Stimulated activated CD8-positive, alpha-beta memory T cell treated with anti-CD3 and anti-CD28 coated beads, Interleukin-12 subunit alpha, Interleukin-12 subunit beta, amount 100 ng/mL, for 4 hours (primary cell): ENCODE measurements around the gene P4HTM.

Experiments
- DNase-seq: peaks from one replicate; pipeline ENCODE4 v3.0.0-alpha.2; 2020; ENCODE audit warnings: low read depth

P4HTM gene

DNA sequence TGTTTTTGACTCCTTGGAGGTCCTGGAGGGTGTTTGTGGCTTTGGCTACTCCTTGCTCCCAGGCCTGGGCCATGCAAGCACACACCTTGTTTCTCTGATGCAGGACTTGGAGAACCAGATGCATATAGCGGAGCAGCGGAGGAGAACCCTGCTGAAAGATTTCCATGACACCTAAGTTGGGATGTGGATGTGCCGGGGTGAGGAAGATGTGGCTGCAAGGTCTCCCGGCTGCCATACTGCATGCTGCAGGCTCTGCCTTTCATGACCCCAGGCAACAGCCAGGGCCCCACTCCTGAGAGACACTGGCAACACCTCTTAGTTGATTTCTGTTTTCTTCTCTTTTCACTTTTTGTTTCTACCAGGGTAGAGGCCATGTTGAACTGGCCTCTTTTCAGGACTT lies 6.9 kb upstream of the P4HTM start:
- no peak for DNase-seq

DNA sequence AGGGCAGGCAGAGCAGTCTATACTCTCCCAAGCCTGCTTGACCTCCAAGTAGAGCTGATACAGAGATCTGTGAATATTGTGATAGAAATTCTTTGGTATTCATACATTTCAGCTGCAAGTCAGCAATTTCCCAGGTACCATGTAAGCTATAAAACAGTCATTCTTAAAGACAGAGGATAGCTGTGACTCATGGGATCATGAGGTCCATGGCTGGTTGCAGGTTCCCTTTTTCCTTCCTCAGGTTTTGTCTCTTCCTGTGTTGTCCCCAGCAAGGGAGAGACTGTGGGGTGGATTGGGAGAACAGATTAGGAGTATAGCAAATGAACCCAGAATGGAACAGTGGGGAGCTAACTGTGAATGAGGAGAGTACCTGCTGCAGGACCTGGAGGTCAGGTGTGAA lies 5.4 kb upstream of the P4HTM start:
- DNase-seq, result no peak

DNA sequence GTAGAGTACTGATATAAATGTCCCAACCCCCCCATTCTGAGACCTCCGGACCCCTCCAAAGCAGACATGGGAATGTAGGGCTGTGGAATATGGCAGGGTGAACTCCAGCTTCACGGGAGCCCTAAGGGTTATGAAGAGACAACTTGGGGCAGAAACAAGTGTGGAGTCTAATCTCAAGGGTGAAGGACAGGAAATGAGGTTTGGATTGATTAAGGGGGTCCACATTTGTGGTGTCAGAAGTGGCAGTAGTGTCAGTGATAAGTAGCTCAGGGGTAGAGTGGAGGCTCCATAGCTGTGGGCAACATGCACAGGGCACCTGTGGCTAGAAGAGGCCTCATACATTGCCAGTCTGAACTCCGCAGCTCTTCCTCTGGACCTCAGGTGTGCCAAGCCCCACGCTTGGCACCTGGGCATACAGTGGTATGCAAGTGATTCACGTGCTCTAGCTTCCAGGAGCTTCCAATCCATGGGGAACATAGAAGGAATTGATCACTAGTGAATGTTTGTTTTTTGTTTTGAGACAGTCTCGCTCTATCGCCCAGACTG lies 4.1 kb upstream of the P4HTM start:
- DNase-seq, result no peak

DNA sequence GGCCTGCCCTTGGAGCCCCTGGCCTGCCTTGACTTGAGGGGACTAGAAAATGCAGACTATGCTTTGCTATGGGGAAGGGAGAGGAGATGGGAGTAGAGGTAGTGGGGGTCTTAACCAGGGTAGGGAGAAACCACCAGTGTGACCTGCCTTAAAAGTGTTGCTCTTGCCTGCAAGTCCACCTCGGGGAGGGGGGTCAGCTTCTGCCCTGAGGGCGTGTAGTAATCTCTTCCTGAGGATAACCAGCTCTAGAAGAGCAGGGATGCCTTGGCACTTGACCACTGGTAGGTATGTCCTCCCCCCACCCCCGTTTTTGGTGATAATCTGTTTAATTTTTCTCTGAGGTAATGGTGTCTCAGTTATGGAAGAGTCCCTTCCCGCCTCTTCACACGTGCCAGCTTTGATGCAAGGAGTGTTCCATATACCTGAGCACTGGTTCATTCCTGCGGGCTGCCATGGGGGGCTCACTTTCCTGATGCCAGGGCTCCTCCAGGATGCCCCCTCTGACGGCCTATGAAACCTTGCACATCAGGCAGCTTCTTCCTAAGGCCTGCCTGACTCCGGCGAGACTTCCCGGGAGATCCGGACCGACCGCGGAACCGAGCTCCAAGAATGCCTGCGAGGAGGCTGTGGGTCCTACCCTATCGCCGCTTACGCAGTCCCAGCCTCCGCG lies 780 bp upstream of the P4HTM start:
- DNase-seq, result no peak

DNA sequence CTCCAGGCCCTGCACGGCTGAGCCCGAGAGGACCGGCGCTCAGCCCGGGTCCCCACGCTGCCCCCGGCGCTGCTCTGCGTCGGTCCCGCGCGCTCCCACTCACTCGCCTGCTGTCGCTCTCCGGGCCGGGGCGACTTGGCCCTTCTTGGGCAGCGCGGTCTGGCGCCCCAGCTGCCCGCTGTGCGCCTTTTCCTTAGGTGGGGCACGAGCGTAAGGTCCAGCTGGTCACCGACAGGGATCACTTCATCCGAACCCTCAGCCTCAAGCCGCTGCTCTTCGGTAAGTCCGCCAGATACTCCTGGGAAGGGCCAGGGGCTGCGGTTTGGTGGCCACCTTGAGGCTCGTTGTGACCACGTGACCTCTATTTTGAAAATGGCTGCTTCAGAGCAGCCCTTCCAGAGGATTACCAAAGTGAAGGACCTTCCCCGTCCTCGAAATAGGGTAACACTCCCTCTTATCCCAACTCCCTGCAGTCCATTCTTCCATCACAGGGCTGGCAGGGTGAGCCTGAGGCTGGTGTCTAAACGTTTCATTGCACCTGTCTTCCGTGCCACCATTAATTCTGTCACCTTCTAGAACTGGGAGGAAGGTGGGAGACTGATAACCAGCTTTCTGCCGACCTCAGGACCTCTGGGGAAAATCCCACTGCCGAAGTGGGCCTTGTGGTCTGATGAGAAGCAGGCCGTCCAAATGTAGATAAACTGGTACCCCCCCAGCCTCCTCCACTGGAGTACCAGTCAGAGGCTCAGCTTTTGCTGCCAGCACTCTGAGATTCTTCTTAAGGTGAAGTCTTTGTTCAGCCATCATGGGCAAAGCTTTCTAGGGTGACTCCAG lies 812 bp downstream of the P4HTM start:
- peak; percentile 15 for DNase-seq

DNA sequence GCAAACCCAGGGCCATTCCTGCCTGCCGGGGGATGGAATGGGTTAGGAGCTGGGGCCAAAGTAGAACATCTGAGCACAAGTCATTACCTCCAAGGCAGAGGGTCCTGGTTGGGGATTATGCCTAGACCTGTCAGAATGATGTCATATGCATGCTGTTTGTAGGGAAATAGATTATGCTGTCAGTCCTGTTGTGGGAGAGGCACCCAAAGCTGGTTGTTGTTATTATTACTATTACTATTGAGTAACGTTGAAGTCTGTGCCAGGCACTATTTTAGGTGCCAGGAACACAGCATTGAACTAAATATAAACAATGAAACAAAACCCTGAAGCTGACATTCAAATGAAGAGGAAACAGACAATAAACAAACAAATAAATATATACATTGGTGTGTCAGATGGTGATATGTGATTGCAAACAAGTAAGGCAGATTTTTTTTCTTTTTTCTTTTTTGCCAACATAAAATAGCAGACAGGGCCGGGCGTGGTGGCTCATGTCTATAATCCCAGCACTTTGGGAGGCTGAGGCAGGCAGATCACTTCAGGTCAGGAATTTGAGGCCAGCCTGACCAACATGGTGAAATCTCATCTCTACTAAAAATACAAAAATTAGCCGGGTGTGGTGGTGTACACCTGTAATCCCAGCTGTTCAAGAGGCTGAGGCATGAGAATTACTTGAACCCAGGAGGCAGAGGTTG lies 2.0 kb downstream of the P4HTM start:
- DNase-seq, result no peak

DNA sequence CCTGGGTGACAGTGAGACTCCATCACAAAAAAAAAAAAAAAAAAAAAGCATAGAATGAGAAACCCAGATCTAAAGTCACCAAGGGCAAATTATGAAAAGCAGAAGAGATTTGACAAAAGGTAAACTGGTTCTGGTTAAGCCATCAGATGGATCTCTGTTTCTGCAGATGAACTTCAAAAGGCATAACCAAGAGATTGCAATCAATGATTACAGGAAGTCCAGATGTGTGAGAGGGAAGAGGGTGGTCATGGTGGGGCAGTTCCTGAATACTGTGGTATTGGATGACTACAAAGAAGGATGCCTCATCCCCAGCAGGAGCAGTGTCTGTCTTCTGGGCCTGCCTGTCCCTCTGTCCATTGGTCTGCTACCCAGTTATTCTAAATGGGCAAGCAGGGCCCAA lies 3.8 kb downstream of the P4HTM start:
- no peak for DNase-seq

DNA sequence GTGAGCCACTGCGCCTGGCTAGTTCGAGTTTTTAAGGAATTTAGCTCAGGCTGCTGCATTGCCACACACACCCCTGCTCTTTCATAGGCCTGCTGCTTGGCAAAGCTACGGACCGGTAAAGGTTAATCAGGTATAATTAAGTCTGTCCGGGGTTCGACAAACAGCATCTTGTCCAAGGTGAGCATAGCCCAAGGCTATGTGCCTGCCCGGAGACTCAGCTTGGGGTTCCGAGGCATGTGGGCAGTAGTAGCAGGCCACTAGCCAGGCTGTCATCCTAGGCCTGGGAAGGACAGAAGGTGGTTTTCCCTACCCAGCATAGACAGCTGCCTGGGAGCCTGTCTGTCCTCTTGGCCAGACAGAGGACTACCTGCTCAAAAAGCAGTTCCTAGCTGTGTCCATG lies 6.6 kb downstream of the P4HTM start:
- DNase-seq, result no peak

DNA sequence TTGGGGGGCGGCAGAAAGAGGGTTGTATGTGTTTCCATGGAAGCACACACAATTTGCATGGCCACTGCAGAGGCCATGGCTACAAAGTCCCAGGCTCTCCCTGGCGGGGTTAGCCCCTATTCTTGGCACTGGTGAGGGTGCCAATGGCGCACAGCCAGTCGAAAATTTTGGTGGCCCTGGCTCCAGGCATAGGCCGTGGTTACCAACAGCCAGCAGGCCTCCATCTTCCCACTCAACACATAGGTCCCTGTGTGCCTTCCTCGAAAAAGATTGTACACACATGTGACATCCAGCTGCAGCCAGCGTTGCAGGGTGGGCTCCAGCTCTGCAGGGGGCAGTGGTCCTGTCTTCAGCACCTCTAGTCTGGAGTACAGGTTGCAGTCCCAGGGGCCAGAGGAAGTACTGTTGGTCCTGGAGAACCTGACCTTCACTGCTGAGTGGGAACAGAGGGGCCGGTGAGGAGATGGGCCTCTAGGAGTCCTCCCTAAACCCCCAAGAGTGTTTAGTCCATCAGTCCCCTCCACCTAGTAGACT lies 7.1 kb downstream of the P4HTM start:
- DNase-seq, result no peak

DNA sequence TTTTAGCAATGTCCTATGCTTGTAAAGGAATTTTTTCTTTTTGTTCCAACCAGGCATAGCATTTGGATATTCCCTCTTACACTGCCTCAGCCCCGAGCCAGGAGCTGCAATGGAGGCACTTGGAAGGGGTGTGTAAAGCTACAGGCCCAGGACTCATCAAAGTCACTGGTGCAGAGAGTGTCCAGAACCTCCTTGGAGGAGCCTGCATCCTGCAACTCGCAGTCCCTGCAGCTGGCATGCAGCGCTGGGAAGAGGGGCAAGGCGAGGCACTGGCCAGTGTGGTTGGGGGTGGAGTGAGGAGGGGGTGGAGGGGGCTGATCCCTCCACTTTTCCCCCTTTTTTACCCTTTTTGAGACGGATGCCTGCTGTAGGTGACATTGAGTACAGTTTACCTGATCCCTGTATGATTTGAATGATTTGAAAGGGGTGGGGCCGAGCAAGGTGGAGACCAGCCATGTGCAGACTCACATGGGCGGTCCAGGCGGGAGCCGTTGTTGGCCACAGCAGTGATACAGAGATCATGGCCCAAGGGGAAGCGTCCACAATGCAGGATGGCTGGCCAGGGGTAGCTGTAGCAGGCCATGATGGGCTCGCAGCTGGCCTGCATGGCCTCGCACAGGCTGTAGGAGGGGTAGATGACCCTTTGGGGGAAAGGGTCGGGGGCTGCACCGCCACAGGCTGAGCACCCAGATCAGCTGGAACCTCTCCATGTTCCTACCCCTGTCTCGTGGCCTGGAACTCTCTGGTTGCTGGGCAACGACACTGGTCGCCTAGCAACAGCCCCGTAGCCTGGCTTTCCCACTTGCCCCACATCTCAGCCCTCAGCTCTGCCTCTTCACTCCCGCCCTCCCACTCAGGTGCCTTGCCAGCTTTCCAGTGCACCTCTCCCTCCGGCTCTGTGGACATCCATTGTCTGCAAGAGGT lies 7.9 kb downstream of the P4HTM start:
- no peak for DNase-seq

DNA sequence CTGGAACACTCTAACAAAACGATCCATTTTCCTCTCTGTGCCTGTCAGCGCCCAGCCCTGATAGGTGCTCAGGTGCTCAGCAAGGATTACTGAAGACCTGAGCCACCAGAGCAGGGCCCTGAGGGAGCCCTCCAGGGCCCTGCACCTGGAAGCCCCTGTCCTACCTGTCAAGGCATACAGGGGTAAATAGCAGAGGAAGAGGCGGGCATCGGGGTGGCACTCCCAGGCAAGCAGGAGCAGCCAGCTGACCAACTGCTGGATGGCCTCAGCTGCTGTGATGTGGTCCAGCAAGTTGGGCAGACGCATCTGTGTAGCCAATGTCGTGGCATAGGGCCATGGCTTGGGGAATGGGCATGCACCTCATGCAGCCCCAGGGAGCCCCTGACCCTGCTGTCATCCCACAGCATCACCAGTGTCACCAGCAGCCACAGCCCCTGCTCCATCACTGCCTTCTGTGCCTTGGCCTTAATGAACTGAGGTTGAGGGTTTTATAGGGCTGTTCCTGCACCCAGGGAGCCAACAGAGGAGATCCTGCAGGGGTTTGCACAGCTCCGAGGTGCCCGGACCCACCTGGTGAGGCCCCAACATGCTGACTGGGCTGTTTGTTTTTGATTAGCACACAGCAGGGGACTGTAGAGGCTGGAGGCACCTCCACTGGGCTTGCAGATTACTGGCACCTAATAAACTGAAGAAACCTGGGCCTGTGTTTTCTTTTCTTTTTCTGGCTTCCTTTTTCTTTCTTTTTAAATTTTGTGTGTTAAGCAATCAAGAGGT lies 9.2 kb downstream of the P4HTM start:
- no peak for DNase-seq

DNA sequence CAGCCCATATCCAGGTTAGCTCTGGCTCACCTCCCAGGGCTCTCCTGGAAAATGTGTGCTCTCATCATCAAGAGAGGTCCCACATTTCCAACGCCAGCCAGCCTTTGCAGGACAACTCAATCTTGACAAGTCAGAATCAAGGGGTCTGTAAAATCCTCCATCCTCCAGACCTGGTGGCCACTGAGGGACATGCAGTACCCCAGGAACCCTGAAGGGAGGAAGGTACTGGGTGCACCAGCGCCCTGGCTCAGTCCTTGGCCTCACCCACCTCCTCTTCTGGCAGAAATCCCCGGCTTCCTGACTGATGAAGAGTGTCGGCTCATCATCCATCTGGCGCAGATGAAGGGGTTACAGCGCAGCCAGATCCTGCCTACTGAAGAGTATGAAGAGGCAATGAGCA lies 11.1 kb downstream of the P4HTM start:
- DNase-seq, result no peak

DNA sequence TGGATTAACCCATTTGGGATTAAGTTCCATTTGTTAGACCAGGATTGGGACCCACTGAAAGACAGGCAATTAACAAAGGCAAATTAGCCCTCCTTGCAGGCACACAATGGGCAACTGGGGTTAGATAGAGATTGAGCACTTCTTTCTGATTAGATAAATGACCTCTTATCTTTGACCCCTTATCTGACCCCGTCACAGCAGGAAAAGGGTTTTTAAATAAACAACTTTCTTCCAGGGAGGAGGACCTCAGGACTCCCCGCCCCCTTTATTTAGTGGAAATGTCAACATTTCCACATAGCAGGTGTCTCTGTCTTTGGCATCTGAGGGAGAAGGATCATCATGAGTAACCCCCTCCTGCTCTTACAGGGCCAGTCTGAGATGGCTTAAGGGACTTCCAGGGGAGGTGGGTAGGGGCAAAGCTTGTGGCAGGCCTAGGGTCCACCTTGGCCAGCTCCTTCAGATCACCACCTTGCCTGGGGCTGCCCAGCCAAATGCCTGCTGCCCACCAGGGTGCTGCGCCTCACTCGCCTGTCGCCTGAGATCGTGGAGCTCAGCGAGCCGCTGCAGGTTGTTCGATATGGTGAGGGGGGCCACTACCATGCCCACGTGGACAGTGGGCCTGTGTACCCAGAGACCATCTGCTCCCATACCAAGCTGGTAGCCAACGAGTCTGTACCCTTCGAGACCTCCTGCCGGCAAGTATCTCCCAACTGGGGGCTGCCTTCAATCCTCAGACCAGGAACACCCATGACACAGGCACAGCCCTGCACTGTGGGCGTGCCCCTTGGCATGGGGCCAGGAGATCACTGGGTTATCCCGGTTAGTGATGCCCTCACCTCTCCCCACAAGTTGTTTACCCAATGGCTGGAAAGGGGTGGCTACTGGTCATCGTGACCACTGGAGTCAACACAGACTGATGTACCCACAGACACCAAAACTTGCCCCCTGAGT lies 14.6 kb downstream of the P4HTM start:
- DNase-seq, result no peak

DNA sequence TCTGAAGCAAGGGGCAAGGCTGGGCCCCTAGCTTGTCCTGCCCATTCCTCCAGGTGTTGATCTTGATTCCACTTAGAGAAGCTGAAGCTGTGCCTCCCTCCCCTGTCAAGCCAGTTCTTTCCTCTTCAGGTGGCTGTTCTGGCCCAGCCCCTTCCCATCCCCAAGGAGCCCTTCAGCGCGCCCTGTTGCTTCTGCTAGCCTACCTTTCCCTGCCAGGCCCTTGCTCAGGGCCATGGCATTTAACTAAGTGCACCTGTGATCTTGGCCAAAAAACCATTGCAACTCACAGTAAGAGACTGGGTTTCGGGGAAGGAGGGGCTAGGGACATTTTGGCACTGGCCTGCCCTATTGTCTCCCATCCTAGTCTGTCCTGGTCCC lies 15.3 kb downstream of the P4HTM start:
- no peak for DNase-seq

DNA sequence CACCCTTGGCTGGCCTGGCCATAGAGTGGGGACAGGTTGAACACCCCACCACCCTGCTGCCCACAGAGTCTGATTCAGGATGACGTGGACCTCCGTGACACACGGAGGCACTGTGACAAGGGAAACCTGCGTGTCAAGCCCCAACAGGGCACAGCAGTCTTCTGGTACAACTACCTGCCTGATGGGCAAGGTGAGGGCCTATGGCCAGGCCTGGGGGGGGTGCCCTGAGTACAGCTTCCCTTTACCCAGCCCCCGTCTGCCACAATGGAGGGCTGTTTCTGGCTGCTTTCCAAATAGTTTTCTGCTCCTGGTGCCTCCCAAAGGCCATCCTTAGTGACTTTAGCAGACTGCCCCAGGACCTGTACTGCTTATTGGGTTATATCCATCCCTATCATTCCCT lies 16.0 kb downstream of the P4HTM start:
- no peak for DNase-seq

DNA sequence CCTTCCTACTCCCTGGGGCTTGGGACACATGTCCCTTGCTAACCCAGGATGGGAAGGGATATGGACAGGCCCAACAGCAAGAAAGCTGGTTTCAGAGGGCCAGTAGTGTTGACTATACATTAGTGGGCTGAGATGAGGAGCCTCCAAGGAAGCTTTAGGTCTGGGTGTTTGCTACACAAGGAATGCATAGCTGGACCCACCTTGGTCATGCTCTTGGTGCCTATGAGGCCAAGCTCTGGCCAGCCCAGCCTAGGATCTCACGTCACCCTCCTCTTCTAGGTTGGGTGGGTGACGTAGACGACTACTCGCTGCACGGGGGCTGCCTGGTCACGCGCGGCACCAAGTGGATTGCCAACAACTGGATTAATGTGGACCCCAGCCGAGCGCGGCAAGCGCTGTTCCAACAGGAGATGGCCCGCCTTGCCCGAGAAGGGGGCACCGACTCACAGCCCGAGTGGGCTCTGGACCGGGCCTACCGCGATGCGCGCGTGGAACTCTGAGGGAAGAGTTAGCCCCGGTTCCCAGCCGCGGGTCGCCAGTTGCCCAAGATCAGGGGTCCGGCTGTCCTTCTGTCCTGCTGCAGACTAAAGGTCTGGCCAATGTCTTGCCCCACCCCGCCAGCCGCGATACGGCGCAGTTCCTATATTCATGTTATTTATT lies 16.5 kb downstream of the P4HTM start:
- no peak for DNase-seq

DNA sequence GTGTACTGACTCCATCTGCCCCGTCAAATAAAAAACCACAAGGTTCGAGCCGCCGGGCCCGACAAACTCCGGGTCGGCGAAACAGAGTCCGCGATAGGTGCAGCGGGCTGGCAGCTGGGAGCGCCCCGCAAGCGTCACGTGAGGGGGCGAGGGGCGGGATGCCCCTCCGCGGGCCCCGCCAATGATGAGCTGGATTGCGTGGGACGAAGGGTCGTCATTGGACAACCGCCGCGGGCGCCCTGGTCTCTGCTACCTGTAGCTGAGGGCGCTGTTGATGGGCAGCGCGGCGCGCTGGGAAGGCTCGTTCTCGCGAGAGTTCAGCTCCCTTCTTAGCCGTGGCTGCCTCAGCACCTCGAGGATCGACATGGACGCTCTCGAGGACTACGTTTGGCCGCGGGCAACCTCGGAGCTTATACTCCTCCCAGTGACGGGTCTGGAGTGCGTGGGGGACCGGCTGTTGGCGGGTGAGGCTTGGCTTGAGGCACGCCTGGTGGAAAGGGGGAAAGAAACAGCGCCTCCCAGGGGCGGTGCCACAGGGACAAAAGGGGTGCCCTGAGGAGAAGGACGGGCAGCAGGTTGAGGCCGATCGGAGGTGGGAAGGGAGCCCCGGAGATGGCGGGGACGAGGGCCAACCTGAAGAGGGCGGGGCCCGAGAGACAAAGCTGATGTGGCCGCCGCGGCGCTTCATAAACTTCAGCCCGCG lies 17.2 kb downstream of the P4HTM start, which contains the start of gene WDR6:
TSS of gene WDR6 (plus strand) at position 324 of the 703 bp plus-strand sequence. CDS start at position 365, 41 bp downstream.
- DNase-seq, result peak; percentile 92
